HG03066 (cell line): ENCODE measurements around the gene WFS1.
A peak's percentile ranks its signal among the peaks of the same experiment; 100 is the strongest.

Experiments used
- ATAC-seq: cut with Tn5 transposase; IDR thresholded peaks from one replicate; pipeline ENCODE4 v1.9.1; 2021; ENCODE audit warnings: low read depth; ENCODE audit not compliant: unreplicated experiment

WFS1 gene

GRCh38 chr4:6278801-6279197 is 9.1 kb downstream of the WFS1 start:
- ATAC-seq: peak; percentile 96

- no peak for ATAC-seq
Observed at GRCh38 chr4:6279582-6280289, 10.1 kb downstream of the WFS1 start.

GRCh38 chr4:6280365-6280996 is 10.8 kb downstream of the WFS1 start:
- ATAC-seq: no peak

GRCh38 chr4:6281436-6282313 is 12.0 kb downstream of the WFS1 start:
- ATAC-seq: no peak

GRCh38 chr4:6282314-6282771 is 12.7 kb downstream of the WFS1 start:
- no peak for ATAC-seq

GRCh38 chr4:6283282-6283681 is 13.6 kb downstream of the WFS1 start:
- no peak for ATAC-seq

GRCh38 chr4:6287017-6287788 is 17.6 kb downstream of the WFS1 start:
- no peak for ATAC-seq

GRCh38 chr4:6288342-6288741 is 18.7 kb downstream of the WFS1 start:
- ATAC-seq: no peak

- no peak for ATAC-seq
Observed at GRCh38 chr4:6288871-6289270, 19.2 kb downstream of the WFS1 start.

GRCh38 chr4:6290256-6290655 is 20.6 kb downstream of the WFS1 start:
- no peak for ATAC-seq

- no peak for ATAC-seq
Observed at GRCh38 chr4:6290769-6291547, 21.3 kb downstream of the WFS1 start.

GRCh38 chr4:6291784-6292297 is 22.2 kb downstream of the WFS1 start:
- ATAC-seq: no peak

GRCh38 chr4:6292376-6293096 is 22.9 kb downstream of the WFS1 start:
- no peak for ATAC-seq

- no peak for ATAC-seq
Observed at GRCh38 chr4:6293097-6293445, 23.4 kb downstream of the WFS1 start.

- ATAC-seq: no peak
Observed at GRCh38 chr4:6293661-6294060, 24.0 kb downstream of the WFS1 start.

- no peak for ATAC-seq
Observed at GRCh38 chr4:6294705-6295421, 25.2 kb downstream of the WFS1 start.

- no peak for ATAC-seq
Observed at GRCh38 chr4:6295495-6295894, 25.8 kb downstream of the WFS1 start.

- no peak for ATAC-seq
Observed at GRCh38 chr4:6296026-6296425, 26.4 kb downstream of the WFS1 start.
